Measurements from ENCODE around the gene CDH20.

Gene CDH20

DNA sequence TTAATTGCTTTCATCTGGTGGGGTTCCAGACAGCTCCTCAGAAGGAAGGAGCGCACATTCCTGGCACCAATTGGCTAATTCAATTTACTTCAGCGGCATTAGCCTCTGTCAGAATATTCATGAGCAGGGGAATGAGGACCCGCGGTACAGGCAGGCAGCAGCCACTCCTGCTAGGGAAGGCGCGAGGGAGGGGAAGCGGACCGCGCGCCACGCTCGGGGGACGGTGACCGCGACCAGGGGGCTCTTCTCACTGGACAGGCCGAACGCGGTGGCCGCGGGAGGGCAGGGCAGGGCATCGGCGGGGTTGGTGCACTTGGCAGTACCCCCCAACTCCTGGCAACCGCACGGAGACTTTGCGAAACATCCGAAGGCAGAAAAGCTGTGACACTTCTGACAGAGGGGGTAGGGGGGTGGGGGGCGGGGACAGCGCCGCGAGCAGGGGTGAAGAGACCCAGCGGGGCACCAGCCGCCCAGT lies at the start of gene CDH20:
Gene CDH20, plus strand, starts transcription at position 160 of the 475 bp plus-strand sequence.
- in situ Hi-C loops (cut with HindIII; ENCODE audit: low sequenced_read_pairs), result no loop called here

DNA sequence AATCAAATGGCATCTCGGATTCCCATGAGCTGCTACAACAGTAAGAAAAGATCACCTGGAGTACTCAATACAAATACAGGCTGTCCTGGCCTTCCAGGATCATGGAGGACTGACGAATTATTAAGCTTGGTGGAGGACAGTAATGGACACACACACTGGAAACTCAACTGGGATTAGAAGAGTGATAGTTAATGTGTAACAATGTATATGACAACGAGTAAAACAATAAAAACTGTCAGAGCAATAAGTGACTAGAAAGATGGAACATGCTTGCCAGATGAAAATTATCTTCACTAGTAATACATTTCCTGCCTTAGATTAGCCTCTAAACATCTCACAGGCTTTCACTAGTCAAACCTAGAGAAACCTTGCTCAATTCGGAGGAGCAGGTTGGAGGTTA lies 49.2 kb upstream of the CDH20 start:
- in situ Hi-C loops (cut with HindIII; ENCODE audit: low sequenced_read_pairs), result no loop called here

DNA sequence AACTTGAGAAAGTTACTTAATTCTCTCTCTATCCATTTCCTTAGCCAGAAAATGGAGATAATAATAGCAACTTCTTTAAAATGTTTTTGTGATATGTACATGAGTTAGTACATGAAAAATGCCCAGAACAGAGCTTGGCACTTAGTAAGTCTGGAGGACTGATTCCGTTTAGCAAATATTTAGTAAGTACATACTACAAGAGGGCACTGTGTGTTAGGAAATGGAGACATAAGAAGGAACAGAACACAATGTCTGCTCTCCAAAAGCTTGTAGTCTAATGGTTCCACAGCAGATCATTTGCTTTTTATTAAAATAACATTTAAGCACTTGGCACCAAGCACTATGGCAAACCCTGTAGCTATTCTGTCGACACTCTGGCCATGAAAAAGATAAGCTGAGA lies 47.5 kb upstream of the CDH20 start:
- in situ Hi-C loops (cut with HindIII; ENCODE audit: low sequenced_read_pairs), result no loop called here

DNA sequence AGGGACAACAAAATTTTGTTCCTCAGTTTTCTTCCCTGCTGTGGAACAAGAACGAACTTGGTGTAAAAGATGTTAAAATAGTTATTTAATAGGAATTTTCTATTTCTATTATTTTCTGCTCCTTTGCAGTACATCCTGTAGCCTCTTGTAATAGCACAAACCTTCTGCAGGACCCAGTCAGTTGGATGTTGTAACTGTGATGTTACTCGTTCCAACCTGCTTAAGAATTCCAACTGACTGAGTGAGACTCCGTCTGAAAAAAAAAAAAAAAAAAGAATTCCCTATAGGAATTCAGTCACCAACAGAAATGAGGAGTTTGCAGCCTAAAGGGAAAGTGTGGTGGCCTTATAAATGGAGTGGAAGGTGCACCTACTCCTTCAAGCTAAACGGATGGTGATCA lies 46.4 kb upstream of the CDH20 start:
- in situ Hi-C loops (cut with HindIII; ENCODE audit: low sequenced_read_pairs), result no loop called here

DNA sequence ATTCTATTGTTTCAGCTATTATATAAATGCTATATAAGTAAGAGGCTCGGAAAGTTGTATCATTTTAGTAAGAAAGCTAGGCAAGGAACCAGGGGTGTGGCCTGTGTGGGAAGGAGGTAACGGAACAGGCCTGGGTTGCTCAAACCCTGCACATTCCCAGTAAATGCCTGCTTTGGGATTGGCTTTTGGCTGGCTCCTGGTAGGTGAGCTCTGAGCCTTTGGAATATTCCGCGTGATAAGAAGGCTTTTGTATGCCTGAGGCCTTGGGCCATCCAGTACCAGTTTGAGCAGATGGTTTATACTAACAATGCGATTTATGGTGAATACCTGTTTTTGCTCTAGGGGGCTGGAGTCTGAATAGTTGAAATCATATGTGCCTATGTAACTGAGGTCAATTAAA lies 42.6 kb upstream of the CDH20 start:
- in situ Hi-C loops (cut with HindIII; ENCODE audit: low sequenced_read_pairs), result no loop called here

DNA sequence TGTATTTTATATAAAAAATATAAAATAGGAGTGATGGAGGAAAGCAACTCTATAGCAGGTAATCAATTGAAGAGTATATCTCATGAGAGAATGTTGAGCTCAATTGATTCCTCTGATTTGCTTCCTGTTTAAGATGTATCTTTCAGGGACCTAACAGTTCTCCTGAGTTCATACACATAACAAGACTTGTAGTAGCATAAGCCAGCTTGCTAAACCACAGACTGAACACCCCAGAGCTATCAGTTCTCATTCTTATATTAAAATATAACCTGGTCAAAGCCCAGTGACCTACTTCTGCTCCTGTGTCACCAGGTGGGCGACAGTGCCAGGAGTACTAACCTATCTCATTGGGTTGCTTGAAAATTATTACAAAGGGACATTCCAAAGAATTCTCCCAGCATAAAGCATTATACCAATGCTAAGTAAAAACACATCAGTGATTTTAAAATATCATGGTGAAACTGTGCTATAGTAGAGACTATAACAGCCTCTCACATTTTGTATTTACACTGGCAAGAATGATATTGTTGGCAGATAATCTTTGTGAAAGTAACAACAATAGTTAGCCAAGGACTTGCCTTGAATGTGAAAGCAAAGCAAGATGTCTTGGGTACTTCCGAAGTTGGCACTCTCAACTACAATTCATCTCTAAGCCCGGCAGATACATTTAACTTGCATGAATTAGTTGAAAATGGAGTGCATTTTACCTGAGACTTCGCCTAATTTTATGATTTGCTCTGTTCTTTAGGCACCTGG lies 40.8 kb upstream of the CDH20 start:
- in situ Hi-C loops (cut with HindIII; ENCODE audit: low sequenced_read_pairs), result no loop called here

DNA sequence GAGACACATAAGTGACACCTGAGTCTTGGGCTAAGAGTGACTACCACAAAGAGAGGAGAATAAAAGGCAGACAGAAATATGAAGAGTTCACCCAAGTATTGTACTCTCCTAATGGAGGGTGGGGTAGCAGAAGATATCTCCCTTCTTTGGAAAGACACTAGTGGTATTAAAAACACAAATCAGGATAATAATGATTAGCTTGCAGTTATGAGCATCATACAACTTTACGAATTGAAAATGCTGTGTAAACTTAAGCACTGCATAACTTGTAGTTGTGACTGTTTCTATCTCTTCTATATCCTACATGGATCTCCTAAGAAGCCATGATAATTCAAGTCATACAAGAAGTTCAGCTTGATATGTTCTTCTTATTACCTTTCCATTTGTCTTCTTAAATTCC lies 38.1 kb upstream of the CDH20 start:
- in situ Hi-C loops (cut with HindIII; ENCODE audit: low sequenced_read_pairs), result no loop called here

DNA sequence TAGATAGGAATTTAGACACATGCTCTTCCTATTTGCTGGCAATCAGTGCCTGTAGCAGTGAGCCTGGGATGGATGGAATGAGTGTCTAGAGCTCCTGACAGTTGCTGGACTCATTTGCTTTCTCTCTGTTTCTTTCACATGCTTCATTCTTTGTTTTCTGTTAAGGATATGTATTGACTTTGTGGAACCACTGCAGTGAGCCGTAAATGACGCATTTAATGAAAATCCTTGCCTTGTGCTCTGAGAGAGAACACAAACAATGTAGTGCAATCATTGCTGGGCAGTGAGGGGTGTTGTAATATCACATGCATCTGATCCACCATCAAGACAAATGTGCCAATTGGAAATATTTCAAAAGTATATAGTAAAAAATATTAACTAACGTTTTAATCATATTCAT lies 25.2 kb upstream of the CDH20 start:
- in situ Hi-C loops (cut with HindIII; ENCODE audit: low sequenced_read_pairs), result no loop called here

DNA sequence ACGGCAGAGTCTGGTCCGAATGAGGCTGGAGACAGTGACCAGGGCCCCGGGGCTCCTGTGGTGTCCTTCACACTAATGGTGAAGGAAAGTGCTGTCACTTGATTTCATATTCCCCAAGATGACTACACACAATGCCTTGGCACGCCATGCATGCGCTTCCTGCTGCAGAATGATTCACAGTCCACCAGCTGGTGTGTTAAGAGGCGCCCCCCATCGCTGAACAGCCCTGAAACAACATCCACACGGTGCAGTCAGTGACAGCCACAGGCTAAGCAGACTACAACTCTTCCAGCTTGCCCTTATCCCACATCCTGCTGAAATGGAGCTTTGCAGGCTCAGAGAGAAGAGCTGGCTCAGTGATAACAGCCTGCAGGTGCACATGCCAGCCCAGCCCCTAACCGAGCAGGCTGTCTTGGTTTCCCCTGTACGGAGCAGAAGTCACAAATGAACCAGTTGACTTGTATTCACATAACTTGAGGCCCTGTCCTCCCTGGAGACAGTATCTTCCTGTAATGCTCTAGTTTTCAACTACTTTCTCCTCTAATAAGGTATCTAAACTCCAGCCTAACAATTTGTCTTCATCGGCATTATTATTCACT lies 24.3 kb upstream of the CDH20 start:
- in situ Hi-C loops (cut with HindIII; ENCODE audit: low sequenced_read_pairs), result no loop called here

DNA sequence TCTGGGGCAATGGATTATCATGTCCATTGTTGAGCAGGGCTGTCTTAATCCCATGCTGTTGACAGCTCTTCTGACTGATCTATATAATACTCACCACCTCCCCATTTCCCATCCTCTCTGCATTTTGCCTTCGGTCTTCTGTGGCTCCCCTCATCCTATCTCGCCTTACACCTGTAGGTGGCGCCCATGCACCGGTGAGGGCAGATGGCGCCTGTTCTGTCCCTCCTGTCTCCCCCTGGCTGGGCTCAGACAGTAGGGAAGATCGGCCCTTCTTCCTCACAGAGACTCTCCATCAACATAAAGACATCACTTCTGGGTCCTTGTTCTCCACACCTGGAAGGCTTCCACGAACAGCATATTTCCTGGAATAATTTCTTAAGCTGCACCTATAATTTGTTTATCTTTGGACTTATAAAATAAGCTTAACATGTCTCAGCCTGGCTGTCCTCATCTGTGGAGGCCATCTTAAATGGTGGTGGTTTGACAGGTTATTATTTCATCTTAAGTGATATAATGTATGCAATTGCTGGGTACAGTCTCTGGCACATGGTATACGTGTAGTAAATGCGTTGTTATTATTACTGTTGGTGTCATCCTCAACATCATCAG lies 10.9 kb upstream of the CDH20 start:
- in situ Hi-C loops (cut with HindIII; ENCODE audit: low sequenced_read_pairs), result no loop called here

DNA sequence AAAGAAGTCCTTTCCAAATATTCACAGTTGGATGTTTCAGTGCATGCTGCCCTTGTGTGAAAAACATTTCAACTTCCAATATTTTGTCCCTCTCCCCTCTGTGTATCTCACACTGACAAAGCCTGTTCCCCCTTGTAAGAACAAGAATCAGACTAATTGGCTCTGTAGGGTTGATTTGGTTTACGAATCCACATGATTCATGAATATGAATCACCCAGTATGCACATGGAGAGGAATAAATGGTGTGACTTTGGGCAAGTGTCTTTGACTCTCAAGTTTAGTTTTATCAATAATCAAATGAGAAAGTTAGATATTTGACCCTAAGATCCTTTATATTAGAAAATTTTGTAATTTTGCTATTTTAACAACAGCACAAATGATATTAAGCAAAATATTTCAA lies 9.3 kb upstream of the CDH20 start:
- in situ Hi-C loops (cut with HindIII; ENCODE audit: low sequenced_read_pairs), result no loop called here

DNA sequence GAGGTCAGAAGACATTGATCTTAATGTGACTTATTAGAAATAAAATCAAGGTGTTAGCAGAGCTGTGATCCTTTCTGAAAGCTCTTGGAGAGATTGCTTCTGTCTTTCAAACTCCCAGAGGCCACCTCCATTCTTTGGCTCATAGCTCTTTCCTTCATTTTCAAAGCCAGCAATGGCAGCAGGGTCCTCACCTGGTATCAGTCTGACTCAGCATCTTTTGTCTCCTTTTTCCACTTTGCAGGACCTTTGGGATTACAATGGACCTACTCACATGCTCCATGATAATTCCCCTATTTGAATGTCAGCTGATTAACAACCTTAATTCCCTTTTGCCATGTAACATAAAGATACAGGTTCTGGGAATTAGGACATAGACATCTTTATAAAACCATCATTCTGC lies 6.8 kb upstream of the CDH20 start:
- in situ Hi-C loops (cut with HindIII; ENCODE audit: low sequenced_read_pairs), result no loop called here

DNA sequence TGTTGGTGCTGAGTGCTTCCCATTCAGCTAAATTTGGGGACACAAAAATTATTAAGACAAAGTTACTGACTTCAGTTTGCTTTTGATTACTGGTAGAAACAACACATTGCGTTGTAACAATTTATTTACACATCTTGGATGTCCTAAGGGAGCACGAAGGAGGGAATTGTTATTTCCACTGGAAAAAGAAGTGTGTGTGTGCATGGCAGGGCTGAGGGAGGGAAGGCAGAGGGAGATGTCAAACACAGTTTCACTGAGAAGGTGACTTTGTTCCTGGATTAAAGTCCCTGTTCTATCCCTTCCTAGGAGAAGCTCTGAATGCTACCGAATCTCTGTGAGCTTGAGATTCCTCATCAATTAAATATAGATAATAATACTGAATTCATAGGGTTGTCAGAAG lies 3.8 kb upstream of the CDH20 start:
- in situ Hi-C loops (cut with HindIII; ENCODE audit: low sequenced_read_pairs), result no loop called here

DNA sequence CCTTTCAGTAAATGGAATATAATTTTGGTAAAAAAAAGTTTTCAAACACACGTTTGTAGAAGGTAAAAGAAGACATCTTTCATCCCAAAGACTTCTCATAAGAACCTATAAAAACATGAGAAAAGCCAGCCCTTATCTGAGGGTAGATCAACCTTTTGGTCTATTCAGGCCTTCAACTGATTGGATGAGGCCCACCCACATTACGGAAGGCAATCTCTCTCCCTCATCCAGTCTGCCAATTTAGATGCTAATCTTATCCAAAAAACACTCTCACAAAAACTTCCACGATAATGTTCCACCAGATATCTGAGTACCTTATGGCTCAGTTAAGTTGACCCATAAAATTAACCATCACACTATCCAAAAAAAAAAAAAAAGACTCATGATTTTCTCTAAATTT lies 2.2 kb upstream of the CDH20 start:
- in situ Hi-C loops (cut with HindIII; ENCODE audit: low sequenced_read_pairs), result no loop called here

DNA sequence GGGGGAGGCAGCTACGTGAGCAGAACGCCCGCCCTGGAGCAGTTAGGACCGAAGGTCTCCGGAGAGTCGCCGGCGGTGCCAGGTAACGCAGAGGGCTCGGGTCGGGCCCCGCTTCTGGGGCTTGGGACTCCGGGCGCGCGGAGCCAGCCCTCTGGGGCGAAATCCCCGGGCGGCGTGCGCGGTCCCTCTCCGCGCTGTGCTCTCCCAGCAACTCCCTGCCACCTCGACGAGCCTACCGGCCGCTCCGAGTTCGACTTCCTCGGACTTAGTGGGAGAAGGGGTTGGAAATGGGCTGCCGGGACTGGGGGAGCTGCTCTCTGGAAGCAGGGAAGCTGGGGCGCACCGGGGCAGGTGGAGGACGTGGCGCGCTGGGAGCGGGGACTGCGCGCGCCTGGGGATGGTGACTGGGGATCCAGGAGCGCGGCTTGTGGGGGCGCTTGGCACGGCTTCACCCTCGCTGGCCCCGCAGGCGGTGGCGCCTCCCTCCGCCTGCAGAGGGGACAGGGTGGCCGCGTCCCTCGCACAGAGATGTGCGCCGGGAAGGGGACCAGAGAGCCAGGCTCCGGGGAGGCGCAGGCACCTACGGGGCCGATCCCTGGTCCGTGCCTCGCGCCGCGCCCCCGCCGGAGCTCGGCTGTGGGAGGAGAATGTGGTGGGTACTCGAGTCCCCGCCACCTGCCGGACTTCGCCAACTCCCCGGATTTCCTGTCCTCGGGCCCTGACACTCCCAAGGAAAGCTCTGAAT lies 688 bp downstream of the CDH20 start:
- in situ Hi-C loops (cut with HindIII; ENCODE audit: low sequenced_read_pairs), result no loop called here

DNA sequence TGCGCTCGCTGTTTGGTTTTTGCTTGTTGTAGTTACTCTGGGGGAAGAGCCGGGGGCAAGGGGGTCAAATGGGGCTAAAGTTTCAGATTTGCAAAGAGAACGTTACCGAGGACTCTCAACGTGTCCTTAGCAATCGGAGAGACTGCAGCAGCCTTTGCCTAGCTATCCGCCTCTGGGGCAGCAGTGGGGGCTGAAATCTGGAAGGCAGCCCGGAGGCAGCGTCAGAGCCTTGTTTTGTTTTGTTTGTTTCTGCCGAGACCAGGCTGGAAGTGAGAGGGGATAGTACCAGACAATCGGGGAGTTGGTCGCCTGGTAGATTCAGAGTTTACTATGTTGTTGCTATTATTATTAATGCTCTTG lies 1.2 kb downstream of the CDH20 start:
- in situ Hi-C loops (cut with HindIII; ENCODE audit: low sequenced_read_pairs), result no loop called here

DNA sequence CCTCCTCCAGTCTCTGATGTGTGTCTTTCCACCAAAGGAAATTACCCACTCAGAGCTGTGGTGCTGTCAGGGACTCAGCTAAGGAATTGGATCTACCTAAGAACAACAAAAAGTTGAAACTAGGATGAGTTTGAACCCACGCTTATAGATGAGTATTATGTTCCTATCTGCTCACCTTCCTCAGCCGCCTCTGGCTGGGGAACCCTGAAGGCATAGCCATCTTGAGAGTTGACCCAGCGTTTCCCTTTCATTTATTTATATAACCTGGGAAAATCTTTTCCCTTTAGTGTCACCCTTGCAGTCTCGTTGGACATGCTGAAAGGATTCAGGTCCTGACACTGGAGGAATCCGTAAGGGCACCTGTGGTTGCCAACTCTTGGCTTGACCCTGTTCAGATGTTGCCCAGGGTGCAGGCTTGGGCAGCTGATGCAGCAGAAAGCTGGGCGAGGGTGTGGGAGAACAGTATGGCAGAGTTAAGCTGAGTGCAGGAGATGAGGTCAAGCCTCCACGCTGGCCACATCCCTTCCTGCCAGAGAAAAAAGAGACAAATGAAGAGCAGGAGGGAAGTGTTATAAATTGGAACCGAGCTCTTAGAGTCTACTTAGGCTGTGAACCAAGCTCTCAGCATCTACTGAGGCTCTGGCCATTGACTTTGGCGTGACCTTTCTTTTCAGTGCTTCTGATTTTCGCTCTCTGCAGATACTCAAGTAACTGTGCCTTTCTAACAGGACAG lies 1.9 kb downstream of the CDH20 start:
- in situ Hi-C loops (cut with HindIII; ENCODE audit: low sequenced_read_pairs), result no loop called here

DNA sequence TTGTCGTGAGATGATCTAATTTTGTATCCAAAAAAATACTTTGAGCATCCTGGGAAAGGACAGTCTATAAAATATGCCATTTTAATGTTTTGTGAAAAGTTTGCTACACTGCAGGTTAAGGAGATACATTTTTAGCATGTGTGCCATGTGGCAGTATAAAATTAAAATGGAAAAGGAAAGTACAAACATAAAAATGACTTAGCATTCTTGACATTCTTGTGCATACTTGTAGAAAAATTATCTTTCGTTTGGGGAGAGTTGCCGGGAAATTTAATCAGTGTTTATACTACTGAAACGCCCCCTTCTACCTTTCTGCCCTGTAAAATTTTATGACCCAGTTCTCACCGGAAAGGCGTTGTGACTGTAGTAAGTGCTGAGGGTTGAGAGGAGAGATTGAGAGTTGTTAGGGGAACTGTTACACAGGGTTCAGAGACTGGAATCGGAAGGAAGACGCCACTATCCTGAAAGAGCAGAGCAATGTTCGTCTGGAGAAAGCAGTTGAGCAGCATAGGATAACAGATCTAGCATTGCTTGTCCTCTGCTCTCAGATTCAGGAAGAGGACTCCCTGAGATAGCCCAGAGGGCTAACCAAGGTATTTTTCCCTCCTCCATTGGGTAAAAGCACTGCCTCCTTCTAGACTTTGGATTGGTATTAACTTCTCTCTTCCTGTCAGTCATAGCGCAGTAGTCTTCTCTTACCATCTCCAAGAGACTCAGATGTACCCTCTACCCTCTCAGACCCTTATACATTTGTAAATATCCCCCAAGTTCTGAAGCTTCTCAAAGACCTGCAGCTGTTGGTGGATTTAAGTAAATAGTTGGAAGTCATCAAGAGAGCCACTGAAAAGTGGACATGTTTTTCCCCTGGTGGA lies 2.7 kb downstream of the CDH20 start:
- in situ Hi-C loops (cut with HindIII; ENCODE audit: low sequenced_read_pairs), result no loop called here

DNA sequence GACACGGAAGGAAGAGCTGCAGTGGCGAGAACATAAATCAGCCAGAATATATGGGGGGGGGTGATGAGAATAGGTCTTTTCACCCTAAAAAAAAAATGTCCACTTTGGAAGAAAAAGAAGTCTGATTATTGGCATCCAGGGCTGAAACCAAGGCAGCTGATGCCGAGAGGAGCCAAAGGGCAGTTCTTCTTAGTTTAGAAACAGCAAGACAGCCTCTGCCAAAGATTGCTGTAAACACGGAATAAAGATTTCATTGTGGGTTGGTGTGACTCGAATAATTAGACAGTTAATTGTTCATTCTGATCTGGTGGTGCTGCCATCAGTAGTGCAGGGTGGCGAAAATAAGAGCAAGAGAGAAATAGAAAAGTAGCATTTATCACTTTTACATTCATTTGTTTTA lies 3.5 kb downstream of the CDH20 start:
- in situ Hi-C loops (cut with HindIII; ENCODE audit: low sequenced_read_pairs), result no loop called here

DNA sequence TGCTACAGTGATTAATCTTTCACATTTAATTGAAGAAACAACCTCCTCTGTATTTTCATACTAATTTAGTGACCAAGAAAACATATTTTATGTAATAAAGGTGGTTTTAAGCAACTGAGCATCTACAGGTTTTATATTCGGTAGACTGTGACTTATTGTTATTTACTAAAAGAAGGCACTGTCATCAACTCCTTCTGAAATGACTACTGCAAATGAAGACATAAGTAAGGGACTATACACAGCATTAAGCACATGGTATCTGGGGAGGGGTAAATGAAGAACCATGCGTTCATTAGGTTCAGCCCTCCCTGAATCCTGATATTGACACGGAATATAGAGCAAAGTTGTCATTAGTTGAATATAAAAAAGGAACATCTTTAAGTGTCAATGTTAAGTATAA lies 4.3 kb downstream of the CDH20 start:
- in situ Hi-C loops (cut with HindIII; ENCODE audit: low sequenced_read_pairs), result no loop called here

Measured in endothelial cell of hepatic sinusoid (primary cell).